ENCODE measurements around the gene PAOX.
A peak's percentile ranks its signal among the peaks of the same experiment; 100 is the strongest.

PAOX gene

GRCh38 chr10:133388236-133388972, 9.3 kb downstream of the PAOX start:
- DNase-seq: peak in 1 of 6 experiments; percentile 6

- DNase-seq: peak in 2 of 6 experiments; percentile 18 to 57
Observed at GRCh38 chr10:133388973-133389818, 10.1 kb downstream of the PAOX start.

DNA sequence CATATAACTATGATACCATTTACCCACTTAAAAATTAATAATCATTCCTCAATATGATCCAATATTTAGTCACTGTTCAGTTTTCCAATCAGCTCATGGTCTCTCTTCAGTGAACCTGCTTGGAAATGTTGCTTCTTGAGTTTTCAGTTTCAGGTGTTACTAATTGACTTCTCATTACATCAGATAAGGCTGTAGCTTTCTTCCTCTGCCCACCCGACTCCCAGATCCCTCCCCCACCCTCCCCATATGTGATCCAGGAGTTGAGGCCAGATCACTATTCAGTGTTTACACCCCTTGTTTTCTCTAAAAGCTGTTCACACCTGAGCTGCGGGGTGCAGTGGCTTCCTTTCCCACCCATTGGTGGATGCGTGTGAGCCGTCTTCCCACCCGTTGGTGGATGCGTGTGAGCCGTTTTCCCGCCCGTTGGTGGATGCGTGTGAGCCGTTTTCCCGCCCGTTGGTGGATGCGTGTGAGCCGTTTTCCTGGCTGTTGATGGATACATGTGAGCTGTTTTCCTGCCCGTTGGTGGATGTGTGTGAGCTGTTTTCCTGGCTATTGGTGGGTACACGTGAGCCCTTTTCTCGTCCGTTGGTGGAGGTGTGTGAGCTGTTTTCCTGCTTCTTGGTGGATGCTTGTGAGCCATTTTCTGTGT, 11.7 kb downstream of the PAOX start:
- DNase-seq: no peak

GRCh38 chr10:133391249-133391635, 12.2 kb downstream of the PAOX start:
- DNase-seq: no peak

DNA sequence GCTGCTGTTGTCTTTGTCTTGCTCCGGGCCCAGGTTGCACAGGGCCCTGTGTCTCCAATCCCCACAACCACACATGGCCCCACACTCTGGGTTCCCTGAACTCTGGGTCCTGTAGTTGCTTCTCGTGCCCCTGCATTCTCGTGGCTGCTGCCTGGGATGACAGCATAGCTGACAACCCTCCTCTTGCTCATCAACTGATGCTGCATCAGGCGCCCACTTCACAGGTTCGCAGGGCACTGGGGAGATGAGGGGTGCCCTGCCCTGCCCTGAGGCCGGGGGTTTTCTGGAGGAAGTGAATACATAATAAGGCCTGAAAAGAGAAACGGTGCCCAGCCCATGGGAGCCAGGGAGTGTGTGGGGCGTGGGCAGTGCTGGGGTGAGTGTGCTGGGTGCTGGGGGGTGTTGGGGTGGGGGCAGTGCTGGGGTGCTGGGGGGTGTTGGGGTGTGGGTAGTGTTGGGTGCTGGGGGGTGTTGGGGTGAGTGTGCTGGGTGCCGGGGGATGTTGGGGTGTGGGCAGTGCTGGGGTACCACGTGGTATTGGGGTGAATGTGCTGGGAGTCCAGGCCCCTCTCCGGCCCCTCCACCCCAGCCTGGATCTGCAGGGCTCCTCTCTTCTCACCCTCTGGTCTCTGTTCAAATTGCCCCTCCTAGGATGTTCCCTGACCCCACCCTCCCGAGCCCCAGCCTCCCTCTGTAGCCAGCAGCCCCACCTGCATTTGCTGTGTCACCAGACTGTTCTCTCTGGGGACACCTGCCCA, 12.9 kb downstream of the PAOX start:
- DNase-seq: no peak

DNA sequence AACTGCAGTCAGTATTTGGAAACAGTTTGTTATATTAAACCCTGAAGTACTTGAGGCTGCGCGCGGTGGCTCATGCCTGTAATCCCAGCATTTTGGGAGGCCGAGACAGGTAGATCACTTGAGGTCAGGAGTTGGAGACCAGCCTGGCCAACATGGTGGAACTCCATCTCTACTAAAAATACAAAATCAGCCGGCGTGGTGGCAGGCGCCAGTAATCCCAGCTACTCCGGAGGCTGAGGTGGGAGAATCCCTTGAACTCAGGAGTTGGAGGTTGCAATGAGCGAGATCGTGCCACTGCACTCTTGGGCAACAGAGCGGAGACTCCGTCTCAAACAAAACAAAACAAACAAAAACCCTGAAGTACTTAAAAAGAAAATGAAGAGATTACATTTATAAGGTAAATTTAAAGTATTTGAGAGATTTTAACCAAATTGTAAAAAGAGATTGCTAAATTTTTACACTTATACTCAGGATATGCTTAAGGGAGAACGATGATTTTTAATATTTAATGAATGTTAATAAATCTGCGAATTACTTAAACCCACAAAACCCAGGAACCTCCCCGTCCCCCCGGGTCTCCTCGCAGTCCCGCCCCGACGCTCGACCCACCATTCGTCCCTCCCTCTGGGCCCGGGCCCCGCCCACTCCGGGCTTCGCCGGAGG, 14.5 kb downstream of the PAOX start:
- no peak for DNase-seq

DNA sequence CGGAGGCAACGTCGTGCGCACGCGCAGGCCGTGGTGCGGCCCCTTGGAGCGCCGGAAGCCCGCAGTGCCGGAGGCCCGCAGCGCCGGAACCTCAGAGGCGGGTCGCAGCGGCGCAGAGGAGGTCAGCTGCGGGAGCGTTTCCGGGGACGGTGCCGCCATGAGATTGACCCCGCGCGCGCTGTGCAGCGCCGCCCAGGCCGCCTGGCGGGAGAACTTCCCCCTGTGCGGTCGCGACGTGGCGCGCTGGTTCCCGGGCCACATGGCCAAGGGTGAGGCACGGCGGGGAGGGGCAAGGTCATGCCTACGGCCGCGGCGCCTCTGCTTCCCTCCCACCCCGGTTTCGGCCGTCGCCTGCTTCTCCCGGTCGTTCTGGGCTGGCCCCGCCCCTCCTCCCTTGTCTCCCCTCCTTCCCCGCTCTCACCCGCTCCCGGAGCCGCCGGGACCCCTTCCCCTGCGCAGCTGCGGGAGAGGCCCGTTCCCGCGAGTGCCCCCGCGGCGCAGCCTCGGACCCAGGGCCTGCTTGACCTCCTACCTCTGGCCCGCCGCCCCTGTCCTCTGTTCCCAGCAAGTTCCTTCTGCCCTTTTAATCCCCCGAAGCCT, 15.1 kb downstream of the PAOX start, which contains the start of gene MTG1:
TSS of gene MTG1 (plus strand) at position 94 of the 600 bp plus-strand sequence. CDS start at position 158, 64 bp downstream.
- peak; percentile 82 to 92 (median 88) for DNase-seq

GRCh38 chr10:133394801-133395221, 15.7 kb downstream of the PAOX start:
- no peak for DNase-seq

- DNase-seq: no peak
Observed at GRCh38 chr10:133396035-133396624, 17.1 kb downstream of the PAOX start.

- DNase-seq: no peak
Observed at GRCh38 chr10:133397938-133398337, 18.9 kb downstream of the PAOX start.

- DNase-seq: no peak
Observed at GRCh38 chr10:133399123-133399601, 20.1 kb downstream of the PAOX start.

DNA sequence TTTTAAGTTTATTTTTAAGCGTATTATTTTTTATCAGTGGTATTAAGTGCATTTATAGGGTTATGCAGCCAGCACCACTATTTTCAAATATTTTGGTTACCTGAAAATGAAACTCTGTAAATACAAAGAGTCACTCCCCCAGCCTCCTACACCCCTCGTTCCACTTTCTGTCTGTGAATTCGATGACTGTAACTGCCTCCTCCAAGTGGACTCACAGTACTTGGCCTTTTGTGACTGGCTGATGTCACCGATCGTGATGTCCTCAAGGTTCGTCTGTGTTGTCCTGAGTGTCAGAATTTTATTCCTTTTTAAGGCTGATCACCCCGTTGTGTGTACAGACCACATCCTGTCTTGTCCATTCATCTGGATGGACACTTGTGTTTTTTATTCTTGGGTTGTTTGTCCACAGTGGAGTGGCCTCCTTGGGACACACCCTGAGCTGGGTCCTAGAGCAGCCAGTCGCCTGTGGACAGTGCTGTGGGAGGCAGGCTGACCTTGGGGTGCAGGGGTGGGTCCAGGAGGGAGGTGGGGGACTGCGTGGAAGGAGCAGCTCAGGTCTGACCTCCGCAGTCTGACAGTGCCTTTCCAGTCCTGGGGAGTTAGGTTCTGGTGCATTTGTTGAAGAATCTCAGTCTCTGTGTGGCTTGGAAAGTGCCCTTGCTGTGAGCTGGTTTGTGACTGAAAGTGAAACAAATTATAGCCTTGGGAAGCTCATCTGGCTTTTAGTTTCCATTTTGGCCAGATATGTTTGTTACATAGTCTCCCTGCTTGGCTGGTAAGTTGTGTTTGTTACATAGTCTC, 21.8 kb downstream of the PAOX start:
- no peak for DNase-seq

DNA sequence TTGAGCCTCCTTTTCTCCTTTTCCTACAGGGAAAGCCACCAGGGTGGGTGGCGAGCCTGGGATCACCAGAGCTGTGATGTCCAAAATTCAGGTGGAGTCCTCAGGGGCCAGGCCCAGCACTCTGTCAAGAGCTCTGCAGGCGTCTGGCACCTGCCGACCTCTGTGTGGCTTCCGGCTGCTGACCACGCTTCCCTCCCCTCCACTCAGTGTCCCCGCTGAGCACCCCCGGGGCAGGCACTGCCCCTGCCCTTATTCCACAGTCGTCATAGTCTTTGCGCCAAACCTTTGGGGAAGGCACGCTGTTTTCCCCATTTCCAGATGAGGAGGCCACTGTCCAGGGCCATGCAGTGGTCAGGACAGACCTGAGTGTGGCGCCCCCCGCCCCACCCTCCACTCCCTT, 22.4 kb downstream of the PAOX start:
- DNase-seq: no peak

- no peak for DNase-seq
Observed at GRCh38 chr10:133401981-133402725, 23.1 kb downstream of the PAOX start.

DNA sequence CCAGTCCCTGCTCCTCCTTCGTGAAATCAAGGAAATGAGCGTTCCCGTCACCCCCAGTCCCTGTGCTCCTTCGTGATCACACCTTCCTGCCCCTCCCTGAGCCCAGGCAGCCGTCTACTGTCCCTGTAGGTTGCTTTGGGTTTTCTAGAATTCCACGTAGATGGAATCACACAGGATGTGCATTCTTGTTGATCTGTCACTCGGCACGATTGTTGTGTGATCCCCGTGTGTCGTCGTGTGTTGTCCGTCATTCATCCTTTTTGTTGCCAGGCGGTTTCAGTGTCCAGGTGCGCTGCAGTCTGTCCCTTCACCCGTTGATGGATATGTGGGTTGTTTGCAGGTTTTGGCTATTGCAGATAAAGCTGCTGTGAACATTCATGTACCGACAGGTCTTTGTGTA, 24.3 kb downstream of the PAOX start:
- no peak for DNase-seq

- DNase-seq: no peak
Observed at GRCh38 chr10:133403784-133404183, 24.7 kb downstream of the PAOX start.

GRCh38 chr10:133405272-133405671, 26.2 kb downstream of the PAOX start:
- DNase-seq: no peak

DNA sequence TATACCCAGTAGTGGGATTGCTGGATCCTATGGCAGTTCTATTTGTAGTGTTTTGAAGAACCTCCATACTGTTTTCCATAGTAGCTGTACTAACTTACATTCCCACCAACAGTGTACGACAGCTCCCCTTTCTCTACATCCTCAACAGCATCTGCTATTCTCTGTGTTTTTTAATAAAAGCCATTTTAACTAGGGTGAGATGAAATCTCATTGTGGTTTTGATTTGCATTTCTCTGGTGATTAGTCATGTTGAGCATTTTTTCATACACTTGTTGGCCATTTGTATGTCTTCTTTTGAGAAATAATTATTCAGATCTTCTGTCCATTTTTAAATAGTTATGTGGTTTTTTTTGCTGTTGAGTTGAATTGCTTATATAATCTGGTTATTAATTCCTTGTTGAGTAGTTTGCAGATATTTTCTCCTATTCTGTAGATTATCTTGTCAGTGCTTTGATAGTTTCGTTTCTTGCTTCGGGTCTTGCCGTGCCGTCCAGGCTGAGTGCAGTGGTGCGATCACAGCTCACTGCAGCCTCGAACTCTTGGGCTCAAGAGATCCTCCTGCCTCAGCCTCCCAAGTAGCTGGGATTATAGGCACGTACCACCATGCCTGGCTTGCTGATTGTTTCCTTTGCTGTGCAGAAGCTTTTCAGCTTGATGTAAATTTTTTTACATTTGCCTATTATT, 26.9 kb downstream of the PAOX start:
- no peak for DNase-seq
